ENCODE data around the gene MAP3K9. TPM values are rescaled to one million over a fixed set of nuclear protein-coding genes. Genes with fewer than 3 reads are reported as not detected.

MAP3K9 gene
- total and polyA plus RNA-seq, 10 of the 15 experiments (the other 5 are each of a cell fraction or from before 2014, with no cell fraction given), result 0.48 to 7.9 (median 2.9) TPM

DNA sequence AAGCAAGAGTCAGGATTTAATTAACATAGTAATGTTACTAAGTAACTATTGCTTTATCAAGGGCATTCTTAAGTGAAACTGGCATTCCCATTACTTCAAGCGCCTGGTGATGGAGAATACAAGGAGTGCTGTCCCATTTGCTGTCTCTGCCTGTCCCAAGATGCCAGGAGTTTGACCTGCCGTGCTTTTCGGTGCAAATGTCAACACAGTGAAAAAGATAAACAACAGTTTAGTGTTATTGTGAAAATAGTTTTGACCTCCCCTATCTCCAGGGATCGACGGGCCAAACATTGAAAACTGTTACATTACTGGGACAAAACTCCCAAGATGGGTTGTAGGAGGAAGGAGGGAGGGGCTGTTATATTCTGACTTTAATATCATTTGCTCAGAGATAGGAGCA lies 92.8 kb downstream of the MAP3K9 start:
- no peak for DNase-seq (ENCODE audit: low read depth, low spot score)
- no peak for TF ChIP-seq FOXK2 (IDR thresholded peaks at IDR 0.05)
- no peak for TF ChIP-seq MTA3 (IDR thresholded peaks at IDR 0.05; ENCODE audit: borderline replicate concordance, low read length)
- TF ChIP-seq EGR1 (IDR thresholded peaks at IDR 0.05; ENCODE audit: borderline replicate concordance in 1 of 2, low read depth in 2 of 2, low read length in 2 of 2), result no peak
- TF ChIP-seq CBX5 (IDR thresholded peaks at IDR 0.05; ENCODE audit: low read depth), result no peak
- TF ChIP-seq, protein P1, sequence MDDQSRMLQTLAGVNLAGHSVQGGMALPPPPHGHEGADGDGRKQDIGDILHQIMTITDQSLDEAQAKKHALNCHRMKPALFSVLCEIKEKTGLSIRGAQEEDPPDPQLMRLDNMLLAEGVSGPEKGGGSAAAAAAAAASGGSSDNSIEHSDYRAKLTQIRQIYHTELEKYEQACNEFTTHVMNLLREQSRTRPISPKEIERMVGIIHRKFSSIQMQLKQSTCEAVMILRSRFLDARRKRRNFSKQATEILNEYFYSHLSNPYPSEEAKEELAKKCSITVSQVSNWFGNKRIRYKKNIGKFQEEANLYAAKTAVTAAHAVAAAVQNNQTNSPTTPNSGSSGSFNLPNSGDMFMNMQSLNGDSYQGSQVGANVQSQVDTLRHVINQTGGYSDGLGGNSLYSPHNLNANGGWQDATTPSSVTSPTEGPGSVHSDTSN (IDR thresholded peaks at IDR 0.05; ENCODE audit: insufficient replicate concordance, low read depth, low read length), result no peak
- TF ChIP-seq, protein P2, sequence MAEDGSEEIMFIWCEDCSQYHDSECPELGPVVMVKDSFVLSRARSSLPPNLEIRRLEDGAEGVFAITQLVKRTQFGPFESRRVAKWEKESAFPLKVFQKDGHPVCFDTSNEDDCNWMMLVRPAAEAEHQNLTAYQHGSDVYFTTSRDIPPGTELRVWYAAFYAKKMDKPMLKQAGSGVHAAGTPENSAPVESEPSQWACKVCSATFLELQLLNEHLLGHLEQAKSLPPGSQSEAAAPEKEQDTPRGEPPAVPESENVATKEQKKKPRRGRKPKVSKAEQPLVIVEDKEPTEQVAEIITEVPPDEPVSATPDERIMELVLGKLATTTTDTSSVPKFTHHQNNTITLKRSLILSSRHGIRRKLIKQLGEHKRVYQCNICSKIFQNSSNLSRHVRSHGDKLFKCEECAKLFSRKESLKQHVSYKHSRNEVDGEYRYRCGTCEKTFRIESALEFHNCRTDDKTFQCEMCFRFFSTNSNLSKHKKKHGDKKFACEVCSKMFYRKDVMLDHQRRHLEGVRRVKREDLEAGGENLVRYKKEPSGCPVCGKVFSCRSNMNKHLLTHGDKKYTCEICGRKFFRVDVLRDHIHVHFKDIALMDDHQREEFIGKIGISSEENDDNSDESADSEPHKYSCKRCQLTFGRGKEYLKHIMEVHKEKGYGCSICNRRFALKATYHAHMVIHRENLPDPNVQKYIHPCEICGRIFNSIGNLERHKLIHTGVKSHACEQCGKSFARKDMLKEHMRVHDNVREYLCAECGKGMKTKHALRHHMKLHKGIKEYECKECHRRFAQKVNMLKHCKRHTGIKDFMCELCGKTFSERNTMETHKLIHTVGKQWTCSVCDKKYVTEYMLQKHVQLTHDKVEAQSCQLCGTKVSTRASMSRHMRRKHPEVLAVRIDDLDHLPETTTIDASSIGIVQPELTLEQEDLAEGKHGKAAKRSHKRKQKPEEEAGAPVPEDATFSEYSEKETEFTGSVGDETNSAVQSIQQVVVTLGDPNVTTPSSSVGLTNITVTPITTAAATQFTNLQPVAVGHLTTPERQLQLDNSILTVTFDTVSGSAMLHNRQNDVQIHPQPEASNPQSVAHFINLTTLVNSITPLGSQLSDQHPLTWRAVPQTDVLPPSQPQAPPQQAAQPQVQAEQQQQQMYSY (CRISPR knock-in tag; IDR thresholded peaks at IDR 0.05), result no peak
- no peak for TF ChIP-seq DPF2 (IDR thresholded peaks at IDR 0.05)
- no peak for TF ChIP-seq BMI1 (IDR thresholded peaks at IDR 0.05; ENCODE audit: borderline replicate concordance)
- TF ChIP-seq IRF4 (IDR thresholded peaks at IDR 0.05; ENCODE audit: low read depth, low read length), result no peak
- TF ChIP-seq NR2F1 (conservative IDR thresholded peaks at IDR 0.05), result no peak
- TF ChIP-seq RBBP5 (conservative IDR thresholded peaks at IDR 0.05), result no peak
- TF ChIP-seq, protein P3, sequence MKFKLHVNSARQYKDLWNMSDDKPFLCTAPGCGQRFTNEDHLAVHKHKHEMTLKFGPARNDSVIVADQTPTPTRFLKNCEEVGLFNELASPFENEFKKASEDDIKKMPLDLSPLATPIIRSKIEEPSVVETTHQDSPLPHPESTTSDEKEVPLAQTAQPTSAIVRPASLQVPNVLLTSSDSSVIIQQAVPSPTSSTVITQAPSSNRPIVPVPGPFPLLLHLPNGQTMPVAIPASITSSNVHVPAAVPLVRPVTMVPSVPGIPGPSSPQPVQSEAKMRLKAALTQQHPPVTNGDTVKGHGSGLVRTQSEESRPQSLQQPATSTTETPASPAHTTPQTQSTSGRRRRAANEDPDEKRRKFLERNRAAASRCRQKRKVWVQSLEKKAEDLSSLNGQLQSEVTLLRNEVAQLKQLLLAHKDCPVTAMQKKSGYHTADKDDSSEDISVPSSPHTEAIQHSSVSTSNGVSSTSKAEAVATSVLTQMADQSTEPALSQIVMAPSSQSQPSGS (IDR thresholded peaks at IDR 0.05; ENCODE audit: low read length), result no peak
- TF ChIP-seq, protein P4, sequence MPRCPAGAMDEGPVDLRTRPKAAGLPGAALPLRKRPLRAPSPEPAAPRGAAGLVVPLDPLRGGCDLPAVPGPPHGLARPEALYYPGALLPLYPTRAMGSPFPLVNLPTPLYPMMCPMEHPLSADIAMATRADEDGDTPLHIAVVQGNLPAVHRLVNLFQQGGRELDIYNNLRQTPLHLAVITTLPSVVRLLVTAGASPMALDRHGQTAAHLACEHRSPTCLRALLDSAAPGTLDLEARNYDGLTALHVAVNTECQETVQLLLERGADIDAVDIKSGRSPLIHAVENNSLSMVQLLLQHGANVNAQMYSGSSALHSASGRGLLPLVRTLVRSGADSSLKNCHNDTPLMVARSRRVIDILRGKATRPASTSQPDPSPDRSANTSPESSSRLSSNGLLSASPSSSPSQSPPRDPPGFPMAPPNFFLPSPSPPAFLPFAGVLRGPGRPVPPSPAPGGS (IDR thresholded peaks at IDR 0.05; ENCODE audit: borderline replicate concordance, insufficient read depth, low read depth, low read length, poor library complexity, severe bottlenecking), result no peak
- no peak for TF ChIP-seq FOXM1 (IDR thresholded peaks at IDR 0.05; ENCODE audit: low read depth, low read length)
- no peak for TF ChIP-seq ESRRA (IDR thresholded peaks at IDR 0.05; ENCODE audit: low read length)
- no peak for TF ChIP-seq BCL11A (IDR thresholded peaks at IDR 0.05; ENCODE audit: low read depth, low read length)
- no peak for TF ChIP-seq BRCA1 (IDR thresholded peaks at IDR 0.05; ENCODE audit: low read depth, low read length)
- in situ Hi-C loops (cut with MboI) (no loop called here), intact Hi-C loops (cut with micrococcal nuclease; ENCODE audit: unreplicated experiment) (loop anchor here (10.0 kb wide), 1 partner anchor 258 kb away; no protein-coding TSS in a partner anchor)
- no peak overlapping the region for H3K4me3 ChIP-seq
- H3K9me3 ChIP-seq (replicated peaks; ENCODE audit: control insufficient read depth, insufficient read depth, low read length), result no peaks in the 10 kb centered on the region
- H2AFZ ChIP-seq (ENCODE audit: control insufficient read depth, low read depth, low read length), result no peak overlapping the region
- CTCF ChIA-PET, result interaction anchor here (0.6 to 9.6 kb wide), 4 partner anchors 75 to 119 kb away, joined by 3 to 138 read pairs (median 3); no protein-coding TSS in a partner anchor
- H3K27ac ChIP-seq (ENCODE audit: control insufficient read depth, insufficient read depth), result no peak overlapping the region
- POLR2A ChIA-PET, result no interaction called here
- no TSS peak for BruUV-seq (replicated peaks)
- FAIRE-seq, result no peak
- no peaks in the 10 kb centered on the region for H3K79me2 ChIP-seq (ENCODE audit: control insufficient read depth, insufficient read depth, low read length)
- peaks cover 6% of the 10 kb centered on the region for H3K4me1 ChIP-seq (ENCODE audit: control insufficient read depth, insufficient read depth, low read length)
- H3K4me2 ChIP-seq (ENCODE audit: control insufficient read depth, insufficient read depth), result no peak overlapping the region
- ATAC-seq, result no peak
- SMC1A ChIA-PET (ENCODE audit: uncharacterized antibody, unreplicated experiment), result interaction anchor here (0.7 to 9.9 kb wide), 6 partner anchors 9 to 140 kb away, joined by 3 to 135 read pairs (median 4); no protein-coding TSS in a partner anchor
- H4K20me1 ChIP-seq (ENCODE audit: control insufficient read depth, insufficient read depth), result no peaks in the 10 kb centered on the region
- no peak overlapping the region for H3K9ac ChIP-seq (ENCODE audit: control insufficient read depth, insufficient read depth, low read length)
- 88% methylated on average over 5 of the region's 5 CpGs for WGBS (ENCODE audit: insufficient coverage, insufficient replicate concordance, low lambda C conversion rate, missing lambda C conversion rate)
- RAD21 ChIA-PET (ENCODE audit: unreplicated experiment), result interaction anchor here (1.0 to 4.8 kb wide), 3 partner anchors 93 to 101 kb away, joined by 3 to 58 read pairs (median 6); no protein-coding TSS in a partner anchor
- no peaks in the 10 kb centered on the region for H3K27me3 ChIP-seq (replicated peaks in 1 of 2; ENCODE audit: control insufficient read depth in 2 of 2, insufficient read depth in 2 of 2, low read length in 1 of 2)
- H3K36me3 ChIP-seq (ENCODE audit: control insufficient read depth in 2 of 2, insufficient read depth in 2 of 2, low read length in 1 of 2), result no peaks in the 10 kb centered on the region
